Heart left ventricle (tissue), 13 donors: ENCODE measurements around the gene NUBPL.

ENCODE experiments used
- CTCF ChIP-seq, 12 donors: fragments of 200-600 bp; sonication (generic) in 4 of 12; IDR thresholded peaks; one replicate each; pipeline versions ENCODE4 v1.5.0 to v1.8.0; 2018 to 2022; ENCODE audit warnings: antibody characterized with exemption in 12 of 12, mild to moderate bottlenecking in 5 of 12
- POLR2A ChIP-seq, 2 donors: fragments of 450-650 bp; IDR thresholded peaks; one replicate each; pipeline ENCODE4 v1.6.1; 2017; ENCODE audit warnings: antibody characterized with exemption in 2 of 2, mild to moderate bottlenecking in 2 of 2, moderate library complexity in 2 of 2
- donor health status: ischemic (EF 13 %, LVEDD 7.1; RV severe dilation, severe dysfunction).
- donor health status: DM: no; HTN: yes; CAD: no.
- donor health status: DM: no; HTN: no; CAD: no.
- donor health status: ischemic (EF 25% LVEDD 6.9; RV normal size, moderate dysfunction).
- donor health status: ischemic (EF 25% LVEDD 5.7; RV mildly dilated, moderate dysfunction).
- donor health status: ischemic (EF 35%, LVEDD 5.7; RV mildly dilated, moderate dysfunction).
- donor health status: nonischemic (EF 11% LVEDD 7.7; RV severe dilation, severe dysfunction).
- donor health status: DM: yes; HTN: yes; CAD: no.
- donor health status: PGD.
- donor health status: ischemic (EF 29% LVEDD 5.4; RV normal size, mild dysfunction).
- donor health status: nonischemic (EF 23%, LVEDD 6.1; RV moderate dilation, normal function).

GRCh38 chr14:31568161-31568560, 7.0 kb downstream of the NUBPL start:
- TF ChIP-seq CTCF (IDR thresholded peaks at IDR 0.05) (no peak), POLR2A (IDR thresholded peaks at IDR 0.05) (no peak)
